ENCODE measurements around the gene TBC1D22B.
"Not testable (repeated sequence)": the region's sequence is repeated elsewhere in the genome, so short reads cannot be mapped to it uniquely, and the experiment has no call there.

The TBC1D22B gene

DNA sequence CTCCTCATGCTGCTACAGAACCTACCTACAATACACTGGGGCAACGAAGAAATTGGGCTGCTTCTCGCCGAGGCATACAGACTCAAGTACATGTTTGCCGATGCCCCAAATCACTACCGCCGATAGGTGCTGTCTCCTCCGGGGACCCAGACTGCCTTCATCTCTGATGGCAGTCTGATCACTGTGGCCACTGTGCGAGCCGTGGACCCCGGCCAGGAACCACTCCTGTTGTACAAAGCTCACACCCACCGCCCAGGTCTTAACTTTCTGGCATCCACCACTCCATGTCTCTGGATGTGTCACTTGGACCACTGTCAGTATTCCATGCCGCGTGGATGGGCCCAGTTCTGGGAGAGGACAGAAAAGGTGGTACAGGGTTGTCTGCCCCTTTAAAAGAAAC lies 73.5 kb downstream of the TBC1D22B start:
- FAIRE-seq = no peak

GRCh38 chr6:37332894-37333293 lies 75.3 kb downstream of the TBC1D22B start:
- FAIRE-seq (no peak), DNase-seq (ENCODE audit: insufficient read length) (no peak)
- TF ChIP-seq POLR2A (IDR thresholded peaks at IDR 0.05; ENCODE audit: low read depth, low read length) = no peak
- TF ChIP-seq TAF1 (IDR thresholded peaks at IDR 0.05; ENCODE audit: borderline replicate concordance, low read depth, low read length) = no peak
- TF ChIP-seq POLR2AphosphoS5 (IDR thresholded peaks at IDR 0.05; ENCODE audit: low read depth, low read length) = no peak

More for the DNA sequence above, 73.5 kb downstream of the TBC1D22B start:
- TF ChIP-seq TAF1 (IDR thresholded peaks at IDR 0.05; ENCODE audit: borderline replicate concordance, low read depth, low read length) = no peak
- no peak for TF ChIP-seq POLR2A (IDR thresholded peaks at IDR 0.05; ENCODE audit: low read depth, low read length)
- no peak for TF ChIP-seq POLR2AphosphoS5 (IDR thresholded peaks at IDR 0.05; ENCODE audit: low read depth, low read length)
- DNase-seq (ENCODE audit: insufficient read length) = no peak

GRCh38 chr6:37334047-37334446 lies 76.5 kb downstream of the TBC1D22B start:
- TF ChIP-seq POLR2AphosphoS5 (IDR thresholded peaks at IDR 0.05; ENCODE audit: low read depth, low read length) = no peak
- TF ChIP-seq POLR2A (IDR thresholded peaks at IDR 0.05; ENCODE audit: low read depth, low read length) = no peak
- no peak for TF ChIP-seq TAF1 (IDR thresholded peaks at IDR 0.05; ENCODE audit: borderline replicate concordance, low read depth, low read length)
- DNase-seq (ENCODE audit: insufficient read length) = no peak
- no peak for FAIRE-seq

DNA sequence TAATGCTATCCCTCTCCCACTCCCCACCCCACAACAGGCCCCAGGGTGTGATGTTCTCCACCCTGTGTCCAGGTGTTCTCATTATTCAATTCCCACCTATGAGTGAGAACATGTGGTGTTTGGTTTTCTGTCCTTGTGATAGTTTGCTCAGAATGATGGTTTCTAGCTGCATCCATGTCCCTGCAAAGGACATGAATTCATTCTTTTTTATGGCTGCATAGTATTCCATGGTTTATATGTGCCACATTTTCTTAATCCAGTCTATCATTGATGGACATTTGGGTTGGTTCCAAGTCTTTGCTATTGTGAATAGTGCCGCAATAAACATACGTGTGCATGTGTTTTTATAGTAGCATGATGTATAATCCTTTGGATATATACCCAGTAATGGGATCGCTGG lies 80.7 kb downstream of the TBC1D22B start:
- DNase-seq (ENCODE audit: insufficient read length); FAIRE-seq: not testable (repeated sequence)

GRCh38 chr6:37338745-37339255 lies 81.2 kb downstream of the TBC1D22B start:
- FAIRE-seq (no peak), DNase-seq (ENCODE audit: insufficient read length) (no peak)
- TF ChIP-seq POLR2A (IDR thresholded peaks at IDR 0.05; ENCODE audit: low read depth, low read length) (no peak), POLR2AphosphoS5 (IDR thresholded peaks at IDR 0.05; ENCODE audit: low read depth, low read length) (no peak), TAF1 (IDR thresholded peaks at IDR 0.05; ENCODE audit: borderline replicate concordance, low read depth, low read length) (no peak)

- DNase-seq (ENCODE audit: insufficient read length) (no peak), FAIRE-seq (no peak)
- TF ChIP-seq POLR2A (IDR thresholded peaks at IDR 0.05; ENCODE audit: low read depth, low read length) (no peak), POLR2AphosphoS5 (IDR thresholded peaks at IDR 0.05; ENCODE audit: low read depth, low read length) (no peak), TAF1 (IDR thresholded peaks at IDR 0.05; ENCODE audit: borderline replicate concordance, low read depth, low read length) (no peak)
These were observed 82.4 kb downstream of the TBC1D22B start for GRCh38 chr6:37339741-37340638.

DNA sequence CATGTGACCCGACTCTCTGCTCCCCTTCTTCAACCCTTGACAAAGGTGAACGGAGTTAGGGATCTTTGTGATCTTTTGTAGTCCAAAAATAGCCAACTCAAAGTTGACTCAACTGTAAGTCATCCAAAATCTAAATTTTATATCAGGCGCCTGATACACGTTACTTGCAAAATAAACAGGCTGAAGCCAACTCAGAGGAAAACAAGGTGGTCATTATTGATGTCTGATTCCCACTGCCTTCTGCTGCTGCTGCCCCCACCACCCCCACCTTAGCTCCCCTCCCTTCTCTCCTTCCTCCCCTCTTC lies 83.0 kb downstream of the TBC1D22B start:
- DNase-seq (ENCODE audit: insufficient read length) (no peak), FAIRE-seq (no peak)
- TF ChIP-seq POLR2AphosphoS5 (IDR thresholded peaks at IDR 0.05; ENCODE audit: low read depth, low read length) = no peak
- no peak for TF ChIP-seq TAF1 (IDR thresholded peaks at IDR 0.05; ENCODE audit: borderline replicate concordance, low read depth, low read length)
- TF ChIP-seq POLR2A (IDR thresholded peaks at IDR 0.05; ENCODE audit: low read depth, low read length) = no peak

DNA sequence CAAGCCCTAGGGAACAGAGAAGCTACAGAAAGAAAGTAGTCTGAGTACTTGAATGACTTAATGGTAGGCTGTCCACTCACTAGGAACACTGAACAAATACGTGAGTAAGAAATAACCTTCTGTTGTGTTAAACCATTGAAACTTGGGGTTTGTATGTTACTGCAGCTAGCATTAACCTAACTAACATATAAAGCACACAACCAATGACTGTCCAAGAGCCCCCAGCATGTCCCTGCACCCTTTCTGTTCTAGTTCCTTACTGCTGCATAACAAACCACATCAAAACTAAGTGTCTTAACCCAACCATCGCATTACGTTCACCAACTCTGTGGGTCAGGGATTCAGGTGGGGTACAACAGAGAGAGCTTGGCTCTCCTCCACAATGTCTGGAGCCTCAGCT lies 85.7 kb downstream of the TBC1D22B start:
- no peak for TF ChIP-seq POLR2AphosphoS5 (IDR thresholded peaks at IDR 0.05; ENCODE audit: low read depth, low read length)
- TF ChIP-seq TAF1 (IDR thresholded peaks at IDR 0.05; ENCODE audit: borderline replicate concordance, low read depth, low read length) = no peak
- TF ChIP-seq POLR2A (IDR thresholded peaks at IDR 0.05; ENCODE audit: low read depth, low read length) = no peak
- DNase-seq (ENCODE audit: insufficient read length) (no peak), FAIRE-seq (no peak)

DNA sequence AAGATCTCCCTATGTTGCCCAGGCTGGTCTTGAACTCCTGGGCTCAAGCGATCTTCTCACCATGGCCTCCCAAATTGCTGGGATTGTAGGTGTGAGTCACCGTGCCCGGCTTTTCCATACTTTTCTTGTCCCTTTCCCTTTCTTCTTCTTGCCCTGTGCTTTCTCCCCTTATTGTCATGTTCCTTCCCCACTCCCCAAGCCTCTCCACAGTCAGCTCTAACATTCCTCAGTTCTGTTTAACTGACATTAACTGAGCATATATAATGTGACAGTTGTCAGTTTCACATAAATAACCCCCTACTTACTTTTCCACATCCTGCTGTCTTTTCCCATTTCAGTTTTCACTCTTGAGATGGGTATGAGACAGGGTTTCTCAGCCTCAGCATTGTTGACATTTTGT lies 86.7 kb downstream of the TBC1D22B start:
- no peak for DNase-seq (ENCODE audit: insufficient read length)
- no peak for TF ChIP-seq POLR2A (IDR thresholded peaks at IDR 0.05; ENCODE audit: low read depth, low read length)
- no peak for TF ChIP-seq TAF1 (IDR thresholded peaks at IDR 0.05; ENCODE audit: borderline replicate concordance, low read depth, low read length)
- TF ChIP-seq POLR2AphosphoS5 (IDR thresholded peaks at IDR 0.05; ENCODE audit: low read depth, low read length) = no peak
- FAIRE-seq = no peak

DNA sequence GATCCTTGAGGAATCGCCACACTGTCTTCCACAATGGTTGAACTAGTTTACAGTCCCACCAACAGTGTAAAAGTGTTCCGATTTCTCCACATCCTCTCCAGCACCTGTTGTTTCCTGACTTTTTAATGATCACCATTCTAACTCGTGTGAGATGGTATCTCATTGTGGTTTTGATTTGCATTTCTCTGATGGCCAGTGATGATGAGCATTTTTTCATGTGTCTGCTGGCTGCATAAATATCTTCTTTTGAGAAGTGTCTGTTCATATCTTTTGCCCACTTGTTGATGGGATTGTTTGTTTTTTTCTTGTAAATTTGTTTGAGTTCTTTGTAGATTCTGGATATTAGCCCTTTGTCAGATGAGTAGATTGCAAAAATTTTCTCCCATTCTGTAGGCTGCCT lies 88.2 kb downstream of the TBC1D22B start:
- not testable (repeated sequence) for DNase-seq (ENCODE audit: insufficient read length); FAIRE-seq

- no peak for FAIRE-seq
These were observed 89.6 kb downstream of the TBC1D22B start for GRCh38 chr6:37347177-37347576.

DNA sequence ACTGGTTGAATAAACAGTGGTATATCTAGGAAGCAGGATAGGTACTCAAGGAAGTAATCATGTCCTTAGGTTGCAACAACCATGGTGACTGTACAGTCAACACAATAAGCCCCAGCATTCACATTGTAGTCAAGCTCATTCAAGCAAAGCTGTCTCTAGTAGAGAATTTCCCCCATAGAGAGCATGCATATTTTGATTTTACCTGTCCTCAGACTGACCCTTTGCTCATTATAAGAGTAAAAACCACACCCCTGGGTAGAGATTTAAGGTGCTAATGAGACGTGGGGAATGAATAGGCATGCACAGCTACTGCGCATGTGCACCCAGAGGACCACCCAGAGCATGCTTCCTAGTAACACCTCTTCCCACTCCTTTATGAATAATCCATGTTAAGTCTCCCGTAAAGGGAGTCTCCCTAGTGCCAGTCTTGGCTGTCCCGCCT lies 90.1 kb downstream of the TBC1D22B start:
- TF ChIP-seq TAF1 (IDR thresholded peaks at IDR 0.05; ENCODE audit: borderline replicate concordance, low read depth, low read length) (no peak), POLR2AphosphoS5 (IDR thresholded peaks at IDR 0.05; ENCODE audit: low read depth, low read length) (no peak), POLR2A (IDR thresholded peaks at IDR 0.05; ENCODE audit: low read depth, low read length) (no peak)

More at GRCh38 chr6:37347177-37347576, 89.6 kb downstream of the TBC1D22B start:
- no peak for TF ChIP-seq TAF1 (IDR thresholded peaks at IDR 0.05; ENCODE audit: borderline replicate concordance, low read depth, low read length)
- TF ChIP-seq POLR2A (IDR thresholded peaks at IDR 0.05; ENCODE audit: low read depth, low read length) = no peak
- no peak for TF ChIP-seq POLR2AphosphoS5 (IDR thresholded peaks at IDR 0.05; ENCODE audit: low read depth, low read length)
- no peak for DNase-seq (ENCODE audit: insufficient read length)

More for the DNA sequence above, 90.1 kb downstream of the TBC1D22B start:
- DNase-seq (ENCODE audit: insufficient read length) = no peak
- FAIRE-seq = no peak

All from GM12892 (cell line).